Measurements from ENCODE around the gene DBH.
A peak's percentile ranks its signal among the peaks of the same experiment; 100 is the strongest.

DBH gene

GRCh38 chr9:133645021-133645765, 9.0 kb downstream of the DBH start:
- no peak for DNase-seq

- DNase-seq: peak; percentile 73
These were observed 11.0 kb downstream of the DBH start for GRCh38 chr9:133647148-133647547.

GRCh38 chr9:133647765-133648469, 11.8 kb downstream of the DBH start:
- DNase-seq: no peak

GRCh38 chr9:133649194-133649593, 13.0 kb downstream of the DBH start:
- DNase-seq: no peak

GRCh38 chr9:133650026-133650425, 13.9 kb downstream of the DBH start:
- DNase-seq: no peak

GRCh38 chr9:133653638-133654037, 17.5 kb downstream of the DBH start:
- DNase-seq: no peak

GRCh38 chr9:133654736-133655657, 18.8 kb downstream of the DBH start:
- DNase-seq: no peak

GRCh38 chr9:133655701-133656100, 19.5 kb downstream of the DBH start:
- no peak for DNase-seq

- DNase-seq: peak; percentile 87
These were observed 20.3 kb downstream of the DBH start for GRCh38 chr9:133656211-133657119.

- peak; percentile 87 for DNase-seq
These were observed 21.0 kb downstream of the DBH start for GRCh38 chr9:133657120-133657661.

GRCh38 chr9:133658442-133659431, 22.6 kb downstream of the DBH start:
- no peak for DNase-seq

GRCh38 chr9:133659516-133659915, 23.4 kb downstream of the DBH start:
- DNase-seq: no peak

GRCh38 chr9:133661846-133662540, 25.8 kb downstream of the DBH start:
- no peak for DNase-seq

GRCh38 chr9:133664173-133665050, 28.2 kb downstream of the DBH start:
- DNase-seq: peak; percentile 90

GRCh38 chr9:133665096-133665495, 28.9 kb downstream of the DBH start:
- no peak for DNase-seq

GRCh38 chr9:133665535-133665934, 29.4 kb downstream of the DBH start:
- no peak for DNase-seq

- no peak for DNase-seq
These were observed 30.2 kb downstream of the DBH start for GRCh38 chr9:133666387-133666786.

GRCh38 chr9:133666845-133667244, 30.7 kb downstream of the DBH start:
- DNase-seq: no peak

All from DMS79 treated with DMSO at 0.1 percent for 48 hours (cell line).